ENCODE results near the gene PLD1. TPM values are rescaled to one million over a fixed set of nuclear protein-coding genes. Genes with fewer than 3 reads are reported as not detected.
"Not testable (repeated sequence)": the region's sequence is repeated elsewhere in the genome, so short reads cannot be mapped to it uniquely, and the experiment has no call there.

Gene PLD1
- total RNA-seq, 2 experiments from 2014 or later, result 2.0 to 3.4 TPM

- CTCF ChIA-PET, result no interaction called here
- no peak for ATAC-seq
Observed at GRCh38 chr3:171711461-171712170, 98.7 kb downstream of the PLD1 start.

GRCh38 chr3:171710359-171710758, 99.9 kb downstream of the PLD1 start:
- H3K27ac Mint-ChIP-seq, result no peak overlapping the region
- no peak overlapping the region for H3K4me3 Mint-ChIP-seq
- H3K4me1 Mint-ChIP-seq, result no peaks in the 10 kb centered on the region
- H3K36me3 Mint-ChIP-seq, result no peaks in the 10 kb centered on the region
- CTCF ChIA-PET, result no interaction called here
- no peak for ATAC-seq
- H3K9me3 Mint-ChIP-seq (ENCODE audit: low read depth), result no peaks in the 10 kb centered on the region
- H3K27me3 Mint-ChIP-seq, result peaks cover 16% of the 10 kb centered on the region
- no peak for DNase-seq

More at GRCh38 chr3:171711461-171712170, 98.7 kb downstream of the PLD1 start:
- Mint-ChIP-seq H3K36me3 (no peaks in the 10 kb centered on the region), H3K27ac (no peak overlapping the region), H3K27me3 (peaks cover 9% of the 10 kb centered on the region), H3K4me1 (no peaks in the 10 kb centered on the region), H3K9me3 (ENCODE audit: low read depth) (no peaks in the 10 kb centered on the region), H3K4me3 (no peak overlapping the region)
- no peak for DNase-seq

- no peak overlapping the region for H3K4me3 Mint-ChIP-seq
- H3K4me1 Mint-ChIP-seq, result no peaks in the 10 kb centered on the region
- peaks cover 41% of the 10 kb centered on the region for H3K27me3 Mint-ChIP-seq
- ATAC-seq (no peak), DNase-seq (no peak)
- CTCF ChIA-PET, result interaction anchor here (1.5 kb wide), 1 partner anchor 637 kb away, joined by 3 read pairs; no protein-coding TSS in a partner anchor
- H3K36me3 Mint-ChIP-seq, result no peaks in the 10 kb centered on the region
- H3K27ac Mint-ChIP-seq, result no peak overlapping the region
- no peaks in the 10 kb centered on the region for H3K9me3 Mint-ChIP-seq (ENCODE audit: low read depth)
Observed at GRCh38 chr3:171704814-171705213, 105.5 kb downstream of the PLD1 start.

GRCh38 chr3:171704002-171704401, 106.3 kb downstream of the PLD1 start:
- H3K9me3 Mint-ChIP-seq (ENCODE audit: low read depth), result no peaks in the 10 kb centered on the region
- H3K4me3 Mint-ChIP-seq, result no peak overlapping the region
- no peaks in the 10 kb centered on the region for H3K36me3 Mint-ChIP-seq
- H3K4me1 Mint-ChIP-seq, result no peaks in the 10 kb centered on the region
- peaks cover 44% of the 10 kb centered on the region for H3K27me3 Mint-ChIP-seq
- DNase-seq, result peak; percentile 42
- no peak for ATAC-seq
- CTCF ChIA-PET, result interaction anchor here (1.4 kb wide), 1 partner anchor 69 kb away, joined by 4 read pairs; no protein-coding TSS in a partner anchor
- H3K27ac Mint-ChIP-seq, result no peak overlapping the region

GRCh38 chr3:171703144-171703543, 107.1 kb downstream of the PLD1 start:
- no peaks in the 10 kb centered on the region for H3K4me1 Mint-ChIP-seq
- CTCF ChIA-PET, result interaction anchor here (1.4 kb wide), 1 partner anchor 70 kb away, joined by 4 read pairs; no protein-coding TSS in a partner anchor
- H3K27me3 Mint-ChIP-seq, result peaks cover 48% of the 10 kb centered on the region
- DNase-seq (no peak), ATAC-seq (no peak)
- no peaks in the 10 kb centered on the region for H3K36me3 Mint-ChIP-seq
- no peaks in the 10 kb centered on the region for H3K9me3 Mint-ChIP-seq (ENCODE audit: low read depth)
- H3K4me3 Mint-ChIP-seq, result no peak overlapping the region
- H3K27ac Mint-ChIP-seq, result no peak overlapping the region

- peaks cover 43% of the 10 kb centered on the region for H3K27me3 Mint-ChIP-seq
- H3K9me3 Mint-ChIP-seq (ENCODE audit: low read depth), result no peaks in the 10 kb centered on the region
- H3K27ac Mint-ChIP-seq, result no peak overlapping the region
- no peaks in the 10 kb centered on the region for H3K4me1 Mint-ChIP-seq
- ATAC-seq, result no peak
- H3K4me3 Mint-ChIP-seq, result no peak overlapping the region
- DNase-seq, result no peak
- CTCF ChIA-PET, result no interaction called here
- H3K36me3 Mint-ChIP-seq, result no peaks in the 10 kb centered on the region
Observed at GRCh38 chr3:171700653-171701052, 109.6 kb downstream of the PLD1 start.

- H3K4me1 Mint-ChIP-seq, result no peaks in the 10 kb centered on the region
- no peak overlapping the region for H3K4me3 Mint-ChIP-seq
- no peaks in the 10 kb centered on the region for H3K9me3 Mint-ChIP-seq (ENCODE audit: low read depth)
- no peaks in the 10 kb centered on the region for H3K36me3 Mint-ChIP-seq
- no peak overlapping the region for H3K27ac Mint-ChIP-seq
- DNase-seq, result no peak
- H3K27me3 Mint-ChIP-seq, result peaks cover 42% of the 10 kb centered on the region
- CTCF ChIA-PET, result interaction anchor here (0.7 kb wide), 1 partner anchor 641 kb away, joined by 3 read pairs; no protein-coding TSS in a partner anchor
- ATAC-seq, result no peak
Observed at GRCh38 chr3:171700157-171700556, 110.1 kb downstream of the PLD1 start.

- no peak overlapping the region for H3K4me3 Mint-ChIP-seq
- H3K4me1 Mint-ChIP-seq, result no peaks in the 10 kb centered on the region
- DNase-seq (no peak), ATAC-seq (no peak)
- H3K27me3 Mint-ChIP-seq, result peaks cover 39% of the 10 kb centered on the region
- no peaks in the 10 kb centered on the region for H3K36me3 Mint-ChIP-seq
- CTCF ChIA-PET, result interaction anchor here (0.7 kb wide), 1 partner anchor 642 kb away, joined by 3 read pairs; no protein-coding TSS in a partner anchor
- no peak overlapping the region for H3K27ac Mint-ChIP-seq
- H3K9me3 Mint-ChIP-seq (ENCODE audit: low read depth), result no peaks in the 10 kb centered on the region
Observed at GRCh38 chr3:171699601-171700000, 110.7 kb downstream of the PLD1 start.

GRCh38 chr3:171696805-171697204, 113.5 kb downstream of the PLD1 start:
- no peaks in the 10 kb centered on the region for H3K4me1 Mint-ChIP-seq
- no peak for ATAC-seq
- no peaks in the 10 kb centered on the region for H3K36me3 Mint-ChIP-seq
- no peak for DNase-seq
- no peak overlapping the region for H3K4me3 Mint-ChIP-seq
- H3K9me3 Mint-ChIP-seq (ENCODE audit: low read depth), result no peaks in the 10 kb centered on the region
- peaks cover 43% of the 10 kb centered on the region for H3K27me3 Mint-ChIP-seq
- CTCF ChIA-PET, result no interaction called here
- H3K27ac Mint-ChIP-seq, result no peak overlapping the region

- Mint-ChIP-seq H3K27me3 (peaks cover 33% of the 10 kb centered on the region), H3K9me3 (ENCODE audit: low read depth) (no peaks in the 10 kb centered on the region), H3K4me3 (no peak overlapping the region), H3K4me1 (peaks cover 7% of the 10 kb centered on the region), H3K36me3 (peaks cover 2% of the 10 kb centered on the region), H3K27ac (no peak overlapping the region)
- no peak for ATAC-seq
- DNase-seq, result no peak
- CTCF ChIA-PET, result no interaction called here
Observed at GRCh38 chr3:171695426-171695825, 114.9 kb downstream of the PLD1 start.

GRCh38 chr3:171694888-171695287, 115.4 kb downstream of the PLD1 start:
- no peak overlapping the region for H3K27ac Mint-ChIP-seq
- CTCF ChIA-PET, result no interaction called here
- H3K27me3 Mint-ChIP-seq, result peaks cover 30% of the 10 kb centered on the region
- H3K4me1 Mint-ChIP-seq, result peaks cover 10% of the 10 kb centered on the region
- peaks cover 2% of the 10 kb centered on the region for H3K36me3 Mint-ChIP-seq
- DNase-seq (no peak), ATAC-seq (no peak)
- H3K4me3 Mint-ChIP-seq, result no peak overlapping the region
- no peaks in the 10 kb centered on the region for H3K9me3 Mint-ChIP-seq (ENCODE audit: low read depth)

- ATAC-seq; H3K4me3 Mint-ChIP-seq; CTCF ChIA-PET; H3K36me3 Mint-ChIP-seq; H3K27ac Mint-ChIP-seq; H3K4me1 Mint-ChIP-seq; H3K9me3 Mint-ChIP-seq (ENCODE audit: low read depth); DNase-seq: not testable (repeated sequence)
- peaks cover 21% of the 10 kb centered on the region for H3K27me3 Mint-ChIP-seq
Observed at GRCh38 chr3:171692551-171692950, 117.7 kb downstream of the PLD1 start.

GRCh38 chr3:171691485-171691884, 118.8 kb downstream of the PLD1 start:
- CTCF ChIA-PET, result no interaction called here
- Mint-ChIP-seq H3K4me3 (no peak overlapping the region), H3K9me3 (ENCODE audit: low read depth) (no peaks in the 10 kb centered on the region), H3K36me3 (peaks cover 2% of the 10 kb centered on the region), H3K27me3 (peaks cover 16% of the 10 kb centered on the region), H3K27ac (no peak overlapping the region), H3K4me1 (peaks cover 10% of the 10 kb centered on the region)
- no peak for ATAC-seq
- DNase-seq, result no peak

- CTCF ChIA-PET, result no interaction called here
- peaks cover 10% of the 10 kb centered on the region for H3K4me1 Mint-ChIP-seq
Observed at GRCh38 chr3:171690281-171690680, 120.0 kb downstream of the PLD1 start.

More at GRCh38 chr3:171690281-171690680, 120.0 kb downstream of the PLD1 start:
- no peak overlapping the region for H3K27ac Mint-ChIP-seq
- H3K9me3 Mint-ChIP-seq (ENCODE audit: low read depth), result no peaks in the 10 kb centered on the region
- no peak for DNase-seq
- ATAC-seq, result no peak
- no peak overlapping the region for H3K4me3 Mint-ChIP-seq
- peaks cover 2% of the 10 kb centered on the region for H3K36me3 Mint-ChIP-seq
- H3K27me3 Mint-ChIP-seq, result peaks cover 14% of the 10 kb centered on the region
